NAMALWA (cell line): ENCODE data around the gene MELTF.

Experiments
- DNase-seq: peaks from one replicate; pipeline ENCODE4 v3.0.0-alpha.2; 2015; ENCODE audit warnings: low spot score

Gene MELTF

GRCh38 chr3:197008436-197009209 lies 21.0 kb downstream of the MELTF start:
- no peak for DNase-seq

GRCh38 chr3:197007953-197008352 lies 21.7 kb downstream of the MELTF start:
- DNase-seq, result no peak

DNA sequence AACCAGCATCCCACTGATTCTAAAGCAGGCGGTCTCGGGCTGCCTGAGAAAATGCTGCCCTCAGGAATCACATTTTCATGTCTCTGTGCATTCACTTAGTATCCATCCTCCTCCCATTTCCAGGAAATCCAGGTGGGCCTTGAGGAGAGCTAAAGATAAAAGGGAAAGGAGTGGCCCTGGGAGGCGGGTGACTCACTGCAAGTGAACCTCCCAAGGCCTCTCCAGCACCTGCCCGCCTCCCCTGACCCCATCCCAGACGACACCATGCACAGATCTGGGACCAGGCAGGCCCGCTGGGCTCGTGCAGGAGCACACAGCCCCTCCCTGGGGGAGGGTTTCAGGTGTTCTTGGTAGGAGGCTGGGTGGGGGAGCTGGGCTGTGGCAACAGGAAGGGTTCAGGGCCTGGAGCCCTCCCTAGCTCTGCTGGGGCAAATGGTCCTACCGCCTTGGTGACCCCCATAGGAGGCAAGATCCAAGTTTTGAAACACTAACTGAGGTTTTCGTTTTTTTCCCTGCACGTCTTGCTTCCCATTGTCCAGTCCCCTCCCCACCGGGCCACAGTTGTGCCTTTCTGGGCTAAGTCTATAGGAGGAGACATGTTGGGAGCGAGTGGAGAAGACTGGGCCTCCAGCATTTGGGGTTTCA lies 22.2 kb downstream of the MELTF start:
- DNase-seq, result no peak

DNA sequence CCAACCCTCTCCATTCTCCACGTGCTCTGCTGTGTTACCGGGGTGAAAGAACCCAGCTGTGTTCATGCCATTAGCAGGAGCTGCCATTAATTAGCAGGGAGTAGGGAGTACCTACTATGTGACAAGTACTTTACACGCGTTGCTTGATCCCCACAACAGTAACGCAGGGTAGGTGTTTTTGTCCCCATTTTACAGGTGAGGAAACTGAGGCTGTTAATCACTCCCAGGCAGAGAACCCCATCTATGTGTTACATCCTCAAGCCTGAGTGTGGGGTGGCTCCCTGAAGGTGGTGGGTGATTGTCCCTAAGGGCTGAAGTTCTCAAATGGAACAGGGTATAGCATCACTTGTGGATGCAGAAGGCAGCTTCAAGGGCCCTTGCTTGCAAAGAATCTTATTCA lies 22.8 kb downstream of the MELTF start:
- no peak for DNase-seq

GRCh38 chr3:197006446-197006845 lies 23.2 kb downstream of the MELTF start:
- DNase-seq, result no peak

- DNase-seq, result peak; percentile 44
Measured at GRCh38 chr3:197003461-197004385, 25.9 kb downstream of the MELTF start.

GRCh38 chr3:197002701-197003454 lies 26.7 kb downstream of the MELTF start:
- DNase-seq, result peak; percentile 72

GRCh38 chr3:197001972-197002700 lies 27.5 kb downstream of the MELTF start:
- no peak for DNase-seq

DNA sequence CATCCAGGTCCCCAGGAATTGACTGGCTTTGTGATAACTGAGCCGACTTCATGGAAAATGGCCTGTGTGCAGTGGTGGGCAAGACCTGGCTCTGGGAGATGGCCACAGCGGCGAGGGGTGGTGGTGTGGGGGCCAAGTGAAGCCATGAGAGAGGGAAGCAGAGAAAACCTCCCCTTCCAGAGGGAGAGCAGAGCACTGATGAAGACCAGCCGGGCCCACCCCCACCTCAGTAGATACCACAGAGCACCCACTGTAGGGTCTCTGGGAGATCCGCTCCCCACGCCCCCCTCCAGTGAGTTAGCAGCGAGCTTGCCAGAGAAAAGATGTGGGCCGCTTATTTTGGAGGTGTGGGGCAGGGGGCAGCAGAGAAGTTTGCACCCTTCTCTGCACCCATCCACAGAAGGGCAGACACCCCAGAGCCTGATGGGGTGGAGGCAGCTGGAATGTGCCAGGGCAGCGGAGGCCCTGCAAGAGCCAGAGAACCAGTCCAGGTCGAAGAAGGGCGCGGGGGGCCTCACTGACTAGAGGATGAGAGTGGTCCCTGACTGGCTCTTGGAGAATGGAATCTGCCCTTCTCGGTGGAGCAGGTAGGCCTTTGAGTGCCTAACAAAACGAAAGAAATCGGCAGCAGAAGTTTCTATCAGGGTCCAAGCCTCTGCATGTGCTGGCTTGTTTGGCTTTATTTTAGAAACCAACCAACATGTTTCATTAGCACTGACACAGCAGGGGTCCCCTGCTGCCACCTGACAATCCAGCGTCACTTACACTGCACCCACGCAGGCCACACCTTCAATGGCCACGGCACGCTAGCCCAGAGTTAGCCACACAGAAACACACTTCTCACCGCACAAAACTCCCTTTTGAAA lies 28.3 kb downstream of the MELTF start:
- DNase-seq, result no peak

GRCh38 chr3:197000211-197000610 lies 29.4 kb downstream of the MELTF start:
- DNase-seq, result peak; percentile 25

- no peak for DNase-seq
Measured at GRCh38 chr3:196998966-196999760, 30.5 kb downstream of the MELTF start.

- no peak for DNase-seq
Measured at GRCh38 chr3:196997311-196997710, 32.3 kb downstream of the MELTF start.

- DNase-seq, result no peak
Measured at GRCh38 chr3:196996454-196997265, 33.0 kb downstream of the MELTF start.

GRCh38 chr3:196995646-196996355 lies 33.8 kb downstream of the MELTF start:
- no peak for DNase-seq

DNA sequence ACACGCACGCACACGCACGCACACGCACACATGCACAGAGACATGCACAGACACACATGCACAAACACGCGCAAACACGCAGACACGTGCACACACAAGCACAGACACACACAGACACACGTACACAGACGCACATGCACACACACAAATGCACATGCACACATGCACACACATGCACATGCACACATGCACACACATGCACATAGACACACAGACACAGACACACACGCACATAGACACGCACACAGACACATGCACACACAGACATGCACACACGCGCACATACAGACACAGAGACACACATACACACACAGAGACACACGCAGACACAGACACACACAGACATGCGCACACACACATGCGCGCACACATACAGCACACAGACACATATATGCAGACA lies 34.6 kb downstream of the MELTF start:
- no peak for DNase-seq

DNA sequence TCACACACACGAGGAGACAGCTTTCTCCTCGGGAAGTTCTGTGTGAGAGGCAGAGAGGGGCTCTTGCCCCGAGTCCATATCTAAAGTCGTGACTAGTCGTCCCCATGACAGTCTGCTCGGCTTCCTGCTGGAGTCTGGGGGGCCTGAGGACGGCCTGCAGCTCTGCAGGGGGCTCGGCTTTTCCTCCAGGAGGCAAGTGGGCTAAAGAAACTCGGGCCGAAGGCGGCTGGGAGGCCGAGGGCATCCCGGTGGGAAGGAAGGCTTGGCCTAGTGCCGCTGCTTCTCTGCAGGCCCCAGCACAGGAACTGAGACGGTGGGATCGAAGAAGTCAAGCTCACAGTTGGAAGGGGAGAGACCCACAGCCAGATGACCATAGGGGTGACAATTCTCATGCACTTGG lies 35.6 kb downstream of the MELTF start:
- no peak for DNase-seq

DNA sequence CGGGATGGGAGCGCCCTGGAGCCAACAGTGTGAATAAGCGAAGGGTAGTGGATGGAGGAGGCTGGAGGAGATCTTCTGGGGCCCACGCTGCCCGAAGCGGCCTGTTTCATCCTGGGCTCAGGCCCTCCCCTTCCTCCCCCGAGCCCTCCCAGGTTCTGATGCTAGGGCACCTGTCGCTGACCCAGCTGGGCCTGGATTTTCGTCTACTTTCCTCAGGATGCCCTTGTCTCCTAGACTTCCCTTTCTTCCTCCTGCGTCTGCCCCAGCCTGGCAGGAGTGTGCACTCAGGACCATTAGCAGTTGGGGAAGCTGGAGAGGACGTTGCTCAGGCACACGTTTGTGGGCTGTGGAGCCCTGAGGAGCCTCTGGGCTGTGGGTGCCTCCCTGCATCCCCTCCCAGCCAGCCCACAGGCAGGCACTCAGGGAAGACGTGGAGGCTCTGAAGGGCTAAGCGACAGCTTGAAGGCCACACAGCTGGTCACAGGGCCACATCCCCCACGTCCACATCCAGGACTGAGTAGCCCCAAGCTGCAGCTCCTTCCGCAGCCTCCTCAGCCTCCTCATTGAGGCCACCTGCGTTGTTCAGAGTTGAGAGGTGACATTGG lies 37.1 kb downstream of the MELTF start:
- no peak for DNase-seq
